NT2/D1 (cell line): ENCODE measurements around the gene HNRNPF.

ENCODE experiments used
- SUZ12 ChIP-seq: IDR thresholded peaks from 2 replicates; pipeline ENCODE4 v1.6.1; 2011; ENCODE audit not compliant: insufficient read length, insufficient read depth; ENCODE audit errors: extremely low read depth
- YY1 ChIP-seq: IDR thresholded peaks from 2 replicates; pipeline ENCODE4 v1.6.1; 2011; ENCODE audit not compliant: insufficient read length, insufficient read depth
- ZNF274 ChIP-seq: IDR thresholded peaks from 2 replicates; pipeline ENCODE4 v1.6.1; 2011; ENCODE audit warnings: mild to moderate bottlenecking, low read depth, low read length

DNA sequence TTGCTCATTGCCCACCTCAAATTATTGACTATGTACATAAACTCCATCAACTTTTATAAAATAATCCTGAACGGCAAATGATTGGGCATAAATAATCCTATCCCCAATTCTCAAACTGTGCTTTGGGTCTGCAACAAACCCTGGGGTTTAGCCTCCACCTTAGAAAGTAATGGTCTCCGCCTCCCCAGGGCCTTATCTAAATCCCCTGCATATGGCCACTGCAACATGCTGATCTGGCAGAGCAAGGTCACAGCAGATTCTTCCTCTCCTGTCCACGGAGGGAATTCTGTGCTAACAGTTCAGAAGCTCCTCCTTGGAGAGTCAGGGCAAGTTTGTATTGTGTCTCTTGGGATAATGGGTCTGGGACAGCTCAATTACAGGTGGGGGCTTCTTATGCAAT, 19.1 kb downstream of the HNRNPF start:
- TF ChIP-seq YY1 (no peak), SUZ12 (no peak), ZNF274 (no peak)
